GM12878 (cell line): ENCODE results near the gene TTC33. TPM values are rescaled to one million over a fixed set of nuclear protein-coding genes. Genes with fewer than 3 reads are reported as not detected.

Source experiments
- ATAC-seq: fragments of 200-7000 bp; cut with Tn5 transposase; 3 replicates; pipeline ENCODE4 v1.9.1; 2020; ENCODE audit warnings: mild to moderate bottlenecking, moderate library complexity
- BruUV-seq: library from RNA; stranded (reverse); fragments of 400-500 nt; replicated peaks from 2 replicates; lab custom pipeline; 2021; lab: Mats Ljungman, UMichigan
- CTCF ChIA-PET: fragments of 300-600 bp; sonication (Branson Sonifier 250); formaldehyde crosslinking; extraction: SDS; loops from one replicate; lab custom pipeline; 2021; ENCODE audit warnings: inconsistent platforms; lab: Yijun Ruan, JAX
- POLR2A ChIA-PET: fragments of 350-600 bp; formaldehyde crosslinking; extraction: SDS; loops from one replicate; lab custom pipeline; 2021; ENCODE audit warnings: inconsistent platforms; lab: Charles Lee
- RAD21 ChIA-PET: fragments of 300-600 bp; sonication (Branson Sonifier 250); formaldehyde crosslinking; loops from one replicate; lab custom pipeline; 2023; ENCODE audit warnings: antibody characterized with exemption; ENCODE audit not compliant: unreplicated experiment; lab: Charles Lee
- SMC1A ChIA-PET: fragments of 300-600 bp; sonication (Branson Sonifier 250); formaldehyde crosslinking; loops from one replicate; lab custom pipeline; 2023; ENCODE audit not compliant: unreplicated experiment, uncharacterized antibody; lab: Charles Lee
- DNase-seq: peaks from one replicate; pipeline ENCODE4 v3.0.0-alpha.2; 2011; ENCODE audit warnings: low read depth, low spot score
- FAIRE-seq: peaks from 3 replicates; lab custom pipeline; 2011; peaks lifted over from hg19 to GRCh38; lab: Jason Lieb, UNC
- H2AFZ ChIP-seq: 2 replicates; pipeline ENCODE4 v1.6.0; 2011; ENCODE audit warnings: low read depth, low read length, control low read depth; ENCODE audit not compliant: control insufficient read depth
- H3K27ac ChIP-seq: 2 replicates; pipeline ENCODE4 v1.5.1; 2011; ENCODE audit warnings: control low read depth; ENCODE audit not compliant: control insufficient read depth, insufficient read depth
- H3K27me3 ChIP-seq, 2 experiments: replicated peaks in 1 of 2; 2 replicates each; pipeline versions ENCODE4 v1.6.0 to v1.6.1; 2011; ENCODE audit warnings: low read length in 1 of 2; ENCODE audit not compliant: control insufficient read depth in 2 of 2, insufficient read depth in 2 of 2
- H3K36me3 ChIP-seq, 2 experiments: 2 replicates each; pipeline ENCODE4 v1.5.1; 2011; ENCODE audit warnings: low read length in 1 of 2; ENCODE audit not compliant: control insufficient read depth in 2 of 2, insufficient read depth in 2 of 2
- H3K4me1 ChIP-seq: 2 replicates; pipeline ENCODE4 v1.6.1; 2011; ENCODE audit warnings: mild to moderate bottlenecking, low read length, moderate library complexity, mixed read lengths; ENCODE audit not compliant: control insufficient read depth, insufficient read depth
- H3K4me2 ChIP-seq: 2 replicates; pipeline ENCODE4 v1.6.0; 2011; ENCODE audit warnings: control low read depth; ENCODE audit not compliant: control insufficient read depth, insufficient read depth
- H3K4me3 ChIP-seq: fragments of 200-600 bp; sonication (generic); 2 replicates; pipeline ENCODE4 v1.5.1; 2016
- H3K79me2 ChIP-seq: 2 replicates; pipeline ENCODE4 v1.6.0; 2011; ENCODE audit warnings: low read length; ENCODE audit not compliant: control insufficient read depth, insufficient read depth
- H3K9ac ChIP-seq: 2 replicates; pipeline ENCODE4 v1.8.0; 2011; ENCODE audit warnings: low read length, control low read depth, mixed read lengths; ENCODE audit not compliant: control insufficient read depth, insufficient read depth
- H3K9me3 ChIP-seq: replicated peaks from 3 replicates; pipeline ENCODE4 v1.5.1; 2011; ENCODE audit warnings: mild to moderate bottlenecking, low read length; ENCODE audit not compliant: control insufficient read depth, insufficient read depth
- H4K20me1 ChIP-seq: 2 replicates; pipeline ENCODE4 v1.6.0; 2011; ENCODE audit not compliant: control insufficient read depth, insufficient read depth
- CHD1 ChIP-seq: IDR thresholded peaks from 2 replicates; pipeline ENCODE4 v1.6.1; 2012; ENCODE audit warnings: low read depth, low read length, improper control_type of control experiment
- IKZF1 ChIP-seq: fragments of 450-650 bp; conservative IDR thresholded peaks from 2 replicates; pipeline ENCODE4 v1.6.1; 2017; ENCODE audit warnings: antibody characterized with exemption, mild to moderate bottlenecking
- LARP7 ChIP-seq: fragments of 450-650 bp; IDR thresholded peaks from 2 replicates; pipeline ENCODE4 v1.6.1; 2017; ENCODE audit warnings: mild to moderate bottlenecking
- SIN3A ChIP-seq: IDR thresholded peaks from 2 replicates; pipeline ENCODE4 v1.6.1; 2012; ENCODE audit warnings: low read depth, low read length, improper control_type of control experiment
- ZZZ3 ChIP-seq: IDR thresholded peaks from 2 replicates; pipeline ENCODE4 v1.6.1; 2011; ENCODE audit warnings: low read depth; ENCODE audit not compliant: control insufficient read depth, insufficient read length
- WGBS: methylation state at CpG from one replicate; pipeline ENCODE4 v1.1.6; 2016; ENCODE audit warnings: low lambda C conversion rate; ENCODE audit not compliant: insufficient replicate concordance, insufficient coverage; ENCODE audit errors: missing lambda C conversion rate; 5-methylcytosine and 5-hydroxymethylcytosine counted together
- in situ Hi-C: fragments of 300-500 bp; cut with MboI; formaldehyde crosslinking; loops from 9 replicates; pipeline ENCODE4 v1.14.3; 2018; ENCODE audit warnings: mixed read lengths
- intact Hi-C: fragments of 100-400 bp; cut with micrococcal nuclease; formaldehyde crosslinking; loops from one replicate; pipeline ENCODE4 v1.14.2; 2022; ENCODE audit not compliant: unreplicated experiment
- polyA plus RNA-seq, 11 experiments: library from polyadenylated mRNA; depleted of rRNA in 4 of 11; unstranded in 6 of 11; stranded (reverse) in 5 of 11; fragments of >200 nt; fragmentation: Nextera tagmentation in 4 of 11; fragmentation: Illumina TruSeq in 1 of 11; extraction: Ambion mirVana in 4 of 11; extraction: Trizol in 1 of 11; gene quantifications; 1 replicate in 1 of 11; 2 replicates in 10 of 11; pipeline versions ENCODE4 v1.2.1 to v1.2.3, GENCODE V29; 2011 to 2016; ENCODE audit warnings: inconsistent platforms in 2 of 11, missing spikeins in 2 of 11, low read depth in 1 of 11
- total RNA-seq, 4 experiments: library from RNA; depleted of rRNA in 3 of 4; stranded (reverse); fragments of >200 nt in 3 of 4; fragmentation: Illumina TruSeq in 1 of 4; extraction: Trizol in 1 of 4; gene quantifications; 2 replicates each; pipeline versions ENCODE4 v1.2.1 to v1.2.3, GENCODE V29; 2013 to 2021
- TF ChIP-seq, protein P1 (sequence below): IDR thresholded peaks from 2 replicates; pipeline ENCODE4 v1.6.1; 2011; ENCODE audit warnings: low read depth, mild to moderate bottlenecking, low read length, moderate library complexity, borderline replicate concordance; ENCODE audit errors: extremely low read depth

Gene TTC33
- total and polyA plus RNA-seq, 10 of the 15 experiments (the other 5 are each of a cell fraction or from before 2014, with no cell fraction given) = 7.9 to 22.3 (median 14.6) TPM

DNA sequence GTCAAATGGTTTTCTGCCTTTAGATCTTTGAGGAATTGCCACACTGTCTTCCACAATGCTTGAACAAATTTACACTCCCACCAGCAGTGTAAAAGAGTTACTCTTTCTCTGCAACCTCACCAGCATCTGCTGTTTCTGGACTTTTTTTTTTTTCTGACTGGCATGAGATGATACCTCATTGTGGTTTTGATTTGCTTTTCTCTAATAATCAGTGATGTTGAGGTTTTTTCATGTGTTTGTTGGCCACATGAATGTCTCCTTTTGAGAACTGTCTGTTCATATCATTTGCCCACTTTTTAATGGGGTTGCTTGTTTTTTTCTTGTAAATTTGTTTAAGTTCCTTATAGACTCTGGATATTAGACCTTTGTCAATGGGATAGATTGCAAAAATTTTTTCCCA, 205.3 kb downstream of the TTC33 start:
- H3K9me3 ChIP-seq = no peaks in the 10 kb centered on the region
- H3K4me1 ChIP-seq = no peaks in the 10 kb centered on the region
- ChIA-PET RAD21 (no interaction called here), SMC1A (no interaction called here), POLR2A (no interaction called here), CTCF (interaction anchor here (0.6 kb wide), 1 partner anchor 393 kb away, joined by 3 read pairs; no protein-coding TSS in a partner anchor)
- no peak overlapping the region for H2AFZ ChIP-seq
- no peak for ATAC-seq
- no peak overlapping the region for H3K9ac ChIP-seq
- in situ Hi-C loops = no loop called here
- no peaks in the 10 kb centered on the region for H4K20me1 ChIP-seq
- no peaks in the 10 kb centered on the region for H3K79me2 ChIP-seq
- no peaks in the 10 kb centered on the region for H3K36me3 ChIP-seq
- H3K4me3 ChIP-seq = no peak overlapping the region
- no peaks in the 10 kb centered on the region for H3K27me3 ChIP-seq
- no peak for DNase-seq
- TF ChIP-seq IKZF1 = no peak
- no peak for TF ChIP-seq LARP7
- TF ChIP-seq ZZZ3 = no peak
- TF ChIP-seq, protein P1, sequence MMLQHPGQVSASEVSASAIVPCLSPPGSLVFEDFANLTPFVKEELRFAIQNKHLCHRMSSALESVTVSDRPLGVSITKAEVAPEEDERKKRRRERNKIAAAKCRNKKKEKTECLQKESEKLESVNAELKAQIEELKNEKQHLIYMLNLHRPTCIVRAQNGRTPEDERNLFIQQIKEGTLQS = no peak
- H3K4me2 ChIP-seq = no peak overlapping the region
- no peak for FAIRE-seq
- no peak overlapping the region for H3K27ac ChIP-seq
- intact Hi-C loops = no loop called here
- BruUV-seq = no TSS peak

- RAD21 ChIA-PET = no interaction called here
- H3K27ac ChIP-seq = no peak overlapping the region
- FAIRE-seq (no peak), ATAC-seq (no peak), DNase-seq (no peak)
- POLR2A ChIA-PET = no interaction called here
- no peak overlapping the region for H3K9ac ChIP-seq
- no peak overlapping the region for H2AFZ ChIP-seq
- no peak overlapping the region for H3K4me2 ChIP-seq
- TF ChIP-seq CHD1 (no peak), SIN3A (no peak)
- H3K79me2 ChIP-seq = no peaks in the 10 kb centered on the region
- intact Hi-C loops = no loop called here
- CTCF ChIA-PET = interaction anchor here (0.6 kb wide), 1 partner anchor 394 kb away, joined by 3 read pairs; no protein-coding TSS in a partner anchor
- no peaks in the 10 kb centered on the region for H3K4me1 ChIP-seq
- H3K36me3 ChIP-seq = no peaks in the 10 kb centered on the region
- in situ Hi-C loops = no loop called here
- H3K27me3 ChIP-seq = no peaks in the 10 kb centered on the region
- BruUV-seq = no TSS peak
- SMC1A ChIA-PET = interaction anchor here (0.6 to 1.2 kb wide), 3 partner anchors 14 to 541 kb away, joined by 3 to 6 read pairs (median 3); no protein-coding TSS in a partner anchor
- H3K4me3 ChIP-seq = no peak overlapping the region
- WGBS = 0% methylated on average over 1 of the region's 1 CpG
- H4K20me1 ChIP-seq = no peaks in the 10 kb centered on the region
- H3K9me3 ChIP-seq = no peaks in the 10 kb centered on the region
Measured at GRCh38 chr5:40549616-40550015, 206.1 kb downstream of the TTC33 start.
